ENCODE data around the gene CCL23. TPM values are rescaled to one million over a fixed set of nuclear protein-coding genes. Genes with fewer than 3 reads are reported as not detected.
"Not testable (repeated sequence)": the region's sequence is repeated elsewhere in the genome, so short reads cannot be mapped to it uniquely, and the experiment has no call there.

The CCL23 gene
- total and polyA plus RNA-seq, 4 donors: 1.9 to 24.4 (median 6.3) TPM

DNA sequence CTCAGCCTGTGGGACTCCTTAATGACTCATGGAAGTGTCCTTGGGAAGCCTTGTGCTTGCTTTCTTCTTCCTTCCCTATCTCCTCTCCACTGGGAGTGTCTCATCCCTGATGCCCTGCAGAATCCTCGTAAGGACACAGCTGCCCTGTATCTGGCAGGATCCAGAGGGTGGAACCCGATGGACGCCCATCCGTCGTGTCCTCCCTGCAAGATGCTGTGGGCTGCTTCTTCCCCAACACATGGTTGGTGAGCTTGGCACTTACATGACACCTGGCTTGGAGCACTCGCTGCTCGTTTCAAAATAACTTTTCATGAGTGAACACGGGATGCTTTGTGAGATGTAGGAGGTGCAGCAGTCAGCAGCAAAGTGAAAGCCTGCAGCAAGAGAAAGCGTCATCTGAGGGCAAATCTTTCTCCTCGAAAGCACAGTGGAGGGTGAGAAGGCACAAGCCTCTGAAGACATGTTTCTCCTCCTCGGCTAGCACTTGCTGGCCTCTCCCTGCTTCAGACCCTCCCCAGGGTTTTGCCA lies 19.7 kb downstream of the CCL23 start:
- DNase-seq (ENCODE audit: low spot score): peak; percentile 25
- Histone ChIP-seq H3K36me3 (ENCODE audit: control insufficient read depth in 4 of 4, insufficient read depth in 3 of 4, low read depth in 1 of 4, low read length in 3 of 4) (peaks cover 0 to 7% (median 3%) of the 10 kb centered on the region in 4 donors), H3K27ac (ENCODE audit: low read depth in 1 of 2, low read length in 2 of 2) (no peak overlapping the region), H3K4me1 (ENCODE audit: control insufficient read depth in 4 of 4, insufficient read depth in 4 of 4, low read length in 3 of 4) (peaks cover 1 to 43% (median 21%) of the 10 kb centered on the region in 4 donors), H3K4me3 (ENCODE audit: low read depth in 1 of 3, low read length in 3 of 3) (no peak overlapping the region), H3K9ac (ENCODE audit: low read depth in 1 of 2, low read length in 2 of 2) (no peak overlapping the region), H3K9me3 (ENCODE audit: control insufficient read depth in 4 of 4, low read length in 3 of 4) (no peaks in the 10 kb centered on the region), H3K27me3 (ENCODE audit: control insufficient read depth in 4 of 4, insufficient read depth in 4 of 4, low read length in 3 of 4) (no peaks in the 10 kb centered on the region)
- 85% methylated on average over 11 of the region's 11 CpGs for WGBS
- TF ChIP-seq NR2F2 (IDR thresholded peaks at IDR 0.05) (no peak), GABPA (IDR thresholded peaks at IDR 0.05 in 1 of 2, conservative IDR thresholded peaks at IDR 0.05 in 1 of 2) (no peak), TAF1 (conservative IDR thresholded peaks at IDR 0.05) (no peak), EGR1 (IDR thresholded peaks at IDR 0.05; ENCODE audit: low read depth in 2 of 2) (no peak), JUND (IDR thresholded peaks at IDR 0.05) (no peak), SP1 (IDR thresholded peaks at IDR 0.05) (no peak), HNF4G (IDR thresholded peaks at IDR 0.05) (no peak), RAD21 (IDR thresholded peaks at IDR 0.05) (no peak)
- TF ChIP-seq, protein P1, sequence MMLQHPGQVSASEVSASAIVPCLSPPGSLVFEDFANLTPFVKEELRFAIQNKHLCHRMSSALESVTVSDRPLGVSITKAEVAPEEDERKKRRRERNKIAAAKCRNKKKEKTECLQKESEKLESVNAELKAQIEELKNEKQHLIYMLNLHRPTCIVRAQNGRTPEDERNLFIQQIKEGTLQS (IDR thresholded peaks at IDR 0.05): no peak
- TF ChIP-seq, protein P2, sequence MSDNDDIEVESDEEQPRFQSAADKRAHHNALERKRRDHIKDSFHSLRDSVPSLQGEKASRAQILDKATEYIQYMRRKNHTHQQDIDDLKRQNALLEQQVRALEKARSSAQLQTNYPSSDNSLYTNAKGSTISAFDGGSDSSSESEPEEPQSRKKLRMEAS (IDR thresholded peaks at IDR 0.05): no peak
- TF ChIP-seq, protein P3, sequence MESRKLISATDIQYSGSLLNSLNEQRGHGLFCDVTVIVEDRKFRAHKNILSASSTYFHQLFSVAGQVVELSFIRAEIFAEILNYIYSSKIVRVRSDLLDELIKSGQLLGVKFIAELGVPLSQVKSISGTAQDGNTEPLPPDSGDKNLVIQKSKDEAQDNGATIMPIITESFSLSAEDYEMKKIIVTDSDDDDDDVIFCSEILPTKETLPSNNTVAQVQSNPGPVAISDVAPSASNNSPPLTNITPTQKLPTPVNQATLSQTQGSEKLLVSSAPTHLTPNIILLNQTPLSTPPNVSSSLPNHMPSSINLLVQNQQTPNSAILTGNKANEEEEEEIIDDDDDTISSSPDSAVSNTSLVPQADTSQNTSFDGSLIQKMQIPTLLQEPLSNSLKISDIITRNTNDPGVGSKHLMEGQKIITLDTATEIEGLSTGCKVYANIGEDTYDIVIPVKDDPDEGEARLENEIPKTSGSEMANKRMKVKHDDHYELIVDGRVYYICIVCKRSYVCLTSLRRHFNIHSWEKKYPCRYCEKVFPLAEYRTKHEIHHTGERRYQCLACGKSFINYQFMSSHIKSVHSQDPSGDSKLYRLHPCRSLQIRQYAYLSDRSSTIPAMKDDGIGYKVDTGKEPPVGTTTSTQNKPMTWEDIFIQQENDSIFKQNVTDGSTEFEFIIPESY (IDR thresholded peaks at IDR 0.05): no peak
- TF ChIP-seq, protein P4, sequence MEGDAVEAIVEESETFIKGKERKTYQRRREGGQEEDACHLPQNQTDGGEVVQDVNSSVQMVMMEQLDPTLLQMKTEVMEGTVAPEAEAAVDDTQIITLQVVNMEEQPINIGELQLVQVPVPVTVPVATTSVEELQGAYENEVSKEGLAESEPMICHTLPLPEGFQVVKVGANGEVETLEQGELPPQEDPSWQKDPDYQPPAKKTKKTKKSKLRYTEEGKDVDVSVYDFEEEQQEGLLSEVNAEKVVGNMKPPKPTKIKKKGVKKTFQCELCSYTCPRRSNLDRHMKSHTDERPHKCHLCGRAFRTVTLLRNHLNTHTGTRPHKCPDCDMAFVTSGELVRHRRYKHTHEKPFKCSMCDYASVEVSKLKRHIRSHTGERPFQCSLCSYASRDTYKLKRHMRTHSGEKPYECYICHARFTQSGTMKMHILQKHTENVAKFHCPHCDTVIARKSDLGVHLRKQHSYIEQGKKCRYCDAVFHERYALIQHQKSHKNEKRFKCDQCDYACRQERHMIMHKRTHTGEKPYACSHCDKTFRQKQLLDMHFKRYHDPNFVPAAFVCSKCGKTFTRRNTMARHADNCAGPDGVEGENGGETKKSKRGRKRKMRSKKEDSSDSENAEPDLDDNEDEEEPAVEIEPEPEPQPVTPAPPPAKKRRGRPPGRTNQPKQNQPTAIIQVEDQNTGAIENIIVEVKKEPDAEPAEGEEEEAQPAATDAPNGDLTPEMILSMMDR (IDR thresholded peaks at IDR 0.05; ENCODE audit: low read depth, low read length, missing input control): no peak

DNA sequence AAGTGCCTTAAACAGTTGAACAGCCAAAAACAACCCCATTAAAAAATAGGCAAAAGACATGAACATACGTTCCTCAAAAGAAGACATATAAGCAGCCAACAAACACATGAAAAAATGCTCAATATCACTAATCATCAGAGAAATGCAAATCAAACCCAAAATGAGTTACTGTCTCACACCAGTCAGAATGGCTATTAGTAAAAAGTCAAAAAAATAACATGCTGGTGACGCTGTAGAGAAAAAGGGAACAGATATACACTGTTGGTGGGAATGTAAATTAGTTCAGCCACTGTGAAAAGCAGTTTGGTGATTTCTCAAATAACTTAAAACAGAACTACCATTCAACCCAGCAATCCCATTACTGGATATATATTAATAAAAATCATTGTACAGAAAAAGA lies 22.4 kb downstream of the CCL23 start:
- H3K36me3 ChIP-seq (ENCODE audit: control insufficient read depth in 4 of 4, insufficient read depth in 3 of 4, low read depth in 1 of 4, low read length in 3 of 4); H3K27me3 ChIP-seq (ENCODE audit: control insufficient read depth in 4 of 4, insufficient read depth in 4 of 4, low read length in 3 of 4); H3K27ac ChIP-seq (ENCODE audit: low read depth in 1 of 2, low read length in 2 of 2); H3K9ac ChIP-seq (ENCODE audit: low read depth in 1 of 2, low read length in 2 of 2); H3K4me3 ChIP-seq (ENCODE audit: low read depth in 1 of 3, low read length in 3 of 3); DNase-seq (ENCODE audit: low spot score); H3K9me3 ChIP-seq (ENCODE audit: control insufficient read depth in 4 of 4, low read length in 3 of 4): not testable (repeated sequence)
- WGBS: 72% methylated on average over 2 of the region's 2 CpGs
- H3K4me1 ChIP-seq (ENCODE audit: control insufficient read depth in 4 of 4, insufficient read depth in 4 of 4, low read length in 3 of 4): peaks cover 3 to 37% (median 24%) of the 10 kb centered on the region in 4 donors

DNA sequence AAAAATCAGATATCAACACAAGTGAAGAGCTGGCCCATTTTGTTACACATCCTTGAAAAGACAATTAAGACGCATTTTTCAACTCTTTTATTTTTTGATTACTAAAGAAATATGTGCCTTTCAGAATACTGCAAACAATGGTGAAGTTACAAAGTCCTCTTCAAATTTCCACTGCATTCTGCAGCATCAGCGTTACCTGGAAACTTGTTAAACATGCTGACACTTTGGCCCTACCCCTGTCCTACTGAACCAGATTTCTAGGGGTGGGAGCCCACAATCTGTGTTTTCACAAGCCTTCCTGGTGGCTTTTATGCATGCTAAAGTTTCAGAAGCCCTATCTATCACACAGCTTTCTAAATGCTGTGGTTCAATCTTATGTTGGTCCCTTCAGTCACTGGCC lies 26.7 kb downstream of the CCL23 start:
- Histone ChIP-seq H3K4me3 (ENCODE audit: low read depth in 1 of 3, low read length in 3 of 3) (no peak overlapping the region), H3K9me3 (ENCODE audit: control insufficient read depth in 4 of 4, low read length in 3 of 4) (no peaks in the 10 kb centered on the region), H3K27me3 (ENCODE audit: control insufficient read depth in 4 of 4, insufficient read depth in 4 of 4, low read length in 3 of 4) (no peaks in the 10 kb centered on the region), H3K4me1 (ENCODE audit: control insufficient read depth in 4 of 4, insufficient read depth in 4 of 4, low read length in 3 of 4) (peaks cover 3 to 36% (median 20%) of the 10 kb centered on the region in 4 donors), H3K36me3 (ENCODE audit: control insufficient read depth in 4 of 4, insufficient read depth in 3 of 4, low read depth in 1 of 4, low read length in 3 of 4) (peaks cover 0 to 2% (median 0%) of the 10 kb centered on the region in 4 donors), H3K27ac (ENCODE audit: low read depth in 1 of 2, low read length in 2 of 2) (peak overlapping the region; percentile 62 to 66), H3K9ac (ENCODE audit: low read depth in 1 of 2, low read length in 2 of 2) (no peak overlapping the region)
- WGBS: 31% methylated on average over 2 of the region's 2 CpGs
- TF ChIP-seq FOXA2 (IDR thresholded peaks at IDR 0.05) (no peak), RAD21 (IDR thresholded peaks at IDR 0.05) (peak; percentile 41 to 53), JUND (IDR thresholded peaks at IDR 0.05) (peak in 1 of 2 donors; percentile 38), GABPA (IDR thresholded peaks at IDR 0.05 in 1 of 2, conservative IDR thresholded peaks at IDR 0.05 in 1 of 2) (no peak), HNF4G (IDR thresholded peaks at IDR 0.05) (peak; percentile 88), YY1 (IDR thresholded peaks at IDR 0.05) (peak; percentile 64), EGR1 (IDR thresholded peaks at IDR 0.05; ENCODE audit: low read depth in 2 of 2) (peak; percentile 38 to 76), HNF4A (conservative IDR thresholded peaks at IDR 0.05) (peak; percentile 92 to 95), RXRA (IDR thresholded peaks at IDR 0.05) (peak; percentile 76 to 89), SP1 (IDR thresholded peaks at IDR 0.05) (peak; percentile 87)
- TF ChIP-seq, protein P2 (IDR thresholded peaks at IDR 0.05): no peak
- TF ChIP-seq, protein P3 (IDR thresholded peaks at IDR 0.05): peak; percentile 28
- TF ChIP-seq, protein P5, sequence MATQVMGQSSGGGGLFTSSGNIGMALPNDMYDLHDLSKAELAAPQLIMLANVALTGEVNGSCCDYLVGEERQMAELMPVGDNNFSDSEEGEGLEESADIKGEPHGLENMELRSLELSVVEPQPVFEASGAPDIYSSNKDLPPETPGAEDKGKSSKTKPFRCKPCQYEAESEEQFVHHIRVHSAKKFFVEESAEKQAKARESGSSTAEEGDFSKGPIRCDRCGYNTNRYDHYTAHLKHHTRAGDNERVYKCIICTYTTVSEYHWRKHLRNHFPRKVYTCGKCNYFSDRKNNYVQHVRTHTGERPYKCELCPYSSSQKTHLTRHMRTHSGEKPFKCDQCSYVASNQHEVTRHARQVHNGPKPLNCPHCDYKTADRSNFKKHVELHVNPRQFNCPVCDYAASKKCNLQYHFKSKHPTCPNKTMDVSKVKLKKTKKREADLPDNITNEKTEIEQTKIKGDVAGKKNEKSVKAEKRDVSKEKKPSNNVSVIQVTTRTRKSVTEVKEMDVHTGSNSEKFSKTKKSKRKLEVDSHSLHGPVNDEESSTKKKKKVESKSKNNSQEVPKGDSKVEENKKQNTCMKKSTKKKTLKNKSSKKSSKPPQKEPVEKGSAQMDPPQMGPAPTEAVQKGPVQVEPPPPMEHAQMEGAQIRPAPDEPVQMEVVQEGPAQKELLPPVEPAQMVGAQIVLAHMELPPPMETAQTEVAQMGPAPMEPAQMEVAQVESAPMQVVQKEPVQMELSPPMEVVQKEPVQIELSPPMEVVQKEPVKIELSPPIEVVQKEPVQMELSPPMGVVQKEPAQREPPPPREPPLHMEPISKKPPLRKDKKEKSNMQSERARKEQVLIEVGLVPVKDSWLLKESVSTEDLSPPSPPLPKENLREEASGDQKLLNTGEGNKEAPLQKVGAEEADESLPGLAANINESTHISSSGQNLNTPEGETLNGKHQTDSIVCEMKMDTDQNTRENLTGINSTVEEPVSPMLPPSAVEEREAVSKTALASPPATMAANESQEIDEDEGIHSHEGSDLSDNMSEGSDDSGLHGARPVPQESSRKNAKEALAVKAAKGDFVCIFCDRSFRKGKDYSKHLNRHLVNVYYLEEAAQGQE (IDR thresholded peaks at IDR 0.05): peak; percentile 55
- no peak for DNase-seq (ENCODE audit: low spot score)
